Measurements from ENCODE around the gene RANBP1. TPM values are rescaled to one million over a fixed set of nuclear protein-coding genes. Genes with fewer than 3 reads are reported as not detected.
A peak's percentile ranks its signal among the peaks of the same experiment; 100 is the strongest.

RANBP1 gene
- total and polyA plus RNA-seq, 9 of the 15 experiments (the other 6 are each of a cell fraction or from before 2014, with no cell fraction given) = 162 to 2,891 (median 1,289) TPM

DNA sequence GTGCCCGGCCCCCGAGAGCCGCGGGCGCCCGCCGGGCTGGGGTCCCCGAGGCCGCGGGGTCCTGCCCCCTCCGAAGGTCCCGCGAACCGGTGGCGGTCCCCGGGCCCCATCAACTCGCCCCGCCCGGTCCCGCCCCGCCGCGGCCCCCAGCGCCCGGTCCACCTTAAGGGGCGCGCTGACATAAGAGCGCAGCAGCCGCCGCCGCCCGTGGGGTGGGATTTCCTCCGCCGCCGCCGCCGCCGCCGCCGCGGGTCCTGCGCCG lies 15.6 kb downstream of the RANBP1 start, which contains the start of gene ZDHHC8:
TSS of gene ZDHHC8 (plus strand) at position 208 of the 262 bp plus-strand sequence. CDS start 144 bp downstream, outside the sequence.
- Histone ChIP-seq H3K9me1 (ENCODE audit: control insufficient read depth, insufficient read depth, low read length) (peaks cover 5% of the 10 kb centered on the region), H3K4me2 (ENCODE audit: insufficient read depth, low read length) (peak within 1 kb of the TSS; percentile 81), H3K36me3 (ENCODE audit: control insufficient read depth, insufficient read depth, low read length) (peaks cover 18% of the 10 kb centered on the region; the same call in 2 of the 3 replicates), H2AFZ (ENCODE audit: low read depth, low read length) (peak within 1 kb of the TSS; percentile 85), H3K79me2 (ENCODE audit: control insufficient read depth, insufficient read depth, low read length) (peaks cover 21% of the 10 kb centered on the region), H3K4me1 (replicated peaks in 1 of 2; ENCODE audit: control insufficient read depth in 2 of 2, insufficient read depth in 2 of 2, low read length in 2 of 2) (peaks cover 11 to 84% of the 10 kb centered on the region in 2 experiments), H3K27me3 (ENCODE audit: control insufficient read depth in 2 of 2, insufficient read depth in 2 of 2, low read length in 2 of 2) (no peaks in the 10 kb centered on the region), H4K20me1 (replicated peaks; ENCODE audit: control insufficient read depth, insufficient read depth, low read length) (peaks cover 71% of the 10 kb centered on the region), H3K27ac (ENCODE audit: extremely low read depth, low read depth, low read length) (peak within 1 kb of the TSS; percentile 20; the same call in 2 of the 3 replicates), H3K4me3 (peak within 1 kb of the TSS; percentile 62), H3K9ac (ENCODE audit: insufficient read depth in 1 of 2, low read depth in 2 of 2, low read length in 2 of 2) (peak within 1 kb of the TSS; percentile 68 to 93), H3K9me3 (replicated peaks; ENCODE audit: control insufficient read depth, insufficient read depth, low read depth, low read length) (no peaks in the 10 kb centered on the region)
- BruUV-seq (replicated peaks) = no TSS peak
- peak; percentile 11 for ATAC-seq
- CTCF ChIA-PET (ENCODE audit: low intra/inter-chr PET ratio) = interaction anchor here (5.8 kb wide), 1 partner anchor 161 kb away, joined by 80 read pairs; no protein-coding TSS in a partner anchor
- intact Hi-C loops (cut with micrococcal nuclease) = no loop called here
- DNase-seq (ENCODE audit: extremely low read depth in 1 of 4, low spot score in 3 of 4) = peak; percentile 74 to 97 (median 92)
- TF ChIP-seq HDAC6 (IDR thresholded peaks at IDR 0.05; ENCODE audit: low read depth, low read length) = no peak
- TF ChIP-seq, protein P1, sequence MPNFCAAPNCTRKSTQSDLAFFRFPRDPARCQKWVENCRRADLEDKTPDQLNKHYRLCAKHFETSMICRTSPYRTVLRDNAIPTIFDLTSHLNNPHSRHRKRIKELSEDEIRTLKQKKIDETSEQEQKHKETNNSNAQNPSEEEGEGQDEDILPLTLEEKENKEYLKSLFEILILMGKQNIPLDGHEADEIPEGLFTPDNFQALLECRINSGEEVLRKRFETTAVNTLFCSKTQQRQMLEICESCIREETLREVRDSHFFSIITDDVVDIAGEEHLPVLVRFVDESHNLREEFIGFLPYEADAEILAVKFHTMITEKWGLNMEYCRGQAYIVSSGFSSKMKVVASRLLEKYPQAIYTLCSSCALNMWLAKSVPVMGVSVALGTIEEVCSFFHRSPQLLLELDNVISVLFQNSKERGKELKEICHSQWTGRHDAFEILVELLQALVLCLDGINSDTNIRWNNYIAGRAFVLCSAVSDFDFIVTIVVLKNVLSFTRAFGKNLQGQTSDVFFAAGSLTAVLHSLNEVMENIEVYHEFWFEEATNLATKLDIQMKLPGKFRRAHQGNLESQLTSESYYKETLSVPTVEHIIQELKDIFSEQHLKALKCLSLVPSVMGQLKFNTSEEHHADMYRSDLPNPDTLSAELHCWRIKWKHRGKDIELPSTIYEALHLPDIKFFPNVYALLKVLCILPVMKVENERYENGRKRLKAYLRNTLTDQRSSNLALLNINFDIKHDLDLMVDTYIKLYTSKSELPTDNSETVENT (CRISPR knock-in tag; IDR thresholded peaks at IDR 0.05) = 0 out of 2 replicates have a peak, but pooled peaks have one; percentile 7
- no peak for TF ChIP-seq NFE2 (IDR thresholded peaks at IDR 0.05; ENCODE audit: low read depth)
- TF ChIP-seq HDGF (IDR thresholded peaks at IDR 0.05) = no peak
- TF ChIP-seq SAP30 (IDR thresholded peaks at IDR 0.05; ENCODE audit: borderline replicate concordance, insufficient read depth, low read depth, low read length, poor library complexity, severe bottlenecking) = peak; percentile 7
- TF ChIP-seq, protein P2, sequence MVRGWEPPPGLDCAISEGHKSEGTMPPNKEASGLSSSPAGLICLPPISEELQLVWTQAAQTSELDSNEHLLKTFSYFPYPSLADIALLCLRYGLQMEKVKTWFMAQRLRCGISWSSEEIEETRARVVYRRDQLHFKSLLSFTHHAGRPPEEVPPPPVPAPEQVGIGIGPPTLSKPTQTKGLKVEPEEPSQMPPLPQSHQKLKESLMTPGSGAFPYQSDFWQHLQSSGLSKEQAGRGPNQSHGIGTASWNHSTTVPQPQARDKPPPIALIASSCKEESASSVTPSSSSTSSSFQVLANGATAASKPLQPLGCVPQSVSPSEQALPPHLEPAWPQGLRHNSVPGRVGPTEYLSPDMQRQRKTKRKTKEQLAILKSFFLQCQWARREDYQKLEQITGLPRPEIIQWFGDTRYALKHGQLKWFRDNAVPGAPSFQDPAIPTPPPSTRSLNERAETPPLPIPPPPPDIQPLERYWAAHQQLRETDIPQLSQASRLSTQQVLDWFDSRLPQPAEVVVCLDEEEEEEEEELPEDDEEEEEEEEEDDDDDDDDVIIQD (CRISPR knock-in tag; IDR thresholded peaks at IDR 0.05) = no peak
- TF ChIP-seq ZBTB7A (IDR thresholded peaks at IDR 0.05; ENCODE audit: borderline replicate concordance, control insufficient read depth, low read depth, low read length) = peak; percentile 26; the same call in 1 of the 2 replicates
- no peak for TF ChIP-seq SMARCB1 (IDR thresholded peaks at IDR 0.05; ENCODE audit: insufficient read length, low read depth)
- peak; percentile 59 for TF ChIP-seq CHD1 (IDR thresholded peaks at IDR 0.05; ENCODE audit: low read length)
- peak; percentile 37; the same call in 1 of the 2 replicates for TF ChIP-seq PHF8 (IDR thresholded peaks at IDR 0.05; ENCODE audit: borderline replicate concordance, low read length)
- POLR2A ChIA-PET = interaction anchor here (0.6 to 7.0 kb wide), 2 partner anchors 13 to 118 kb away, joined by 4 to 212 read pairs; partner anchors contain the start of genes RANBP1 and TRMT2A
- no peak for FAIRE-seq
- under 1% methylated on average over 30 of the region's 43 CpGs for WGBS (ENCODE audit: insufficient coverage, low coverage, missing lambda C conversion rate)
- in situ Hi-C loops (cut with MboI) = no loop called here

All from K562 (cell line).